Stimulated activated CD8-positive, alpha-beta memory T cell treated with anti-CD3 and anti-CD28 coated beads, Interleukin-15, amount 100 ng/mL, for 1 hour (primary cell): ENCODE measurements around the gene KMT2D.

Source experiments
- DNase-seq: peaks from one replicate; pipeline ENCODE4 v3.0.0-alpha.2; 2020; ENCODE audit warnings: low read depth

Gene KMT2D

DNA sequence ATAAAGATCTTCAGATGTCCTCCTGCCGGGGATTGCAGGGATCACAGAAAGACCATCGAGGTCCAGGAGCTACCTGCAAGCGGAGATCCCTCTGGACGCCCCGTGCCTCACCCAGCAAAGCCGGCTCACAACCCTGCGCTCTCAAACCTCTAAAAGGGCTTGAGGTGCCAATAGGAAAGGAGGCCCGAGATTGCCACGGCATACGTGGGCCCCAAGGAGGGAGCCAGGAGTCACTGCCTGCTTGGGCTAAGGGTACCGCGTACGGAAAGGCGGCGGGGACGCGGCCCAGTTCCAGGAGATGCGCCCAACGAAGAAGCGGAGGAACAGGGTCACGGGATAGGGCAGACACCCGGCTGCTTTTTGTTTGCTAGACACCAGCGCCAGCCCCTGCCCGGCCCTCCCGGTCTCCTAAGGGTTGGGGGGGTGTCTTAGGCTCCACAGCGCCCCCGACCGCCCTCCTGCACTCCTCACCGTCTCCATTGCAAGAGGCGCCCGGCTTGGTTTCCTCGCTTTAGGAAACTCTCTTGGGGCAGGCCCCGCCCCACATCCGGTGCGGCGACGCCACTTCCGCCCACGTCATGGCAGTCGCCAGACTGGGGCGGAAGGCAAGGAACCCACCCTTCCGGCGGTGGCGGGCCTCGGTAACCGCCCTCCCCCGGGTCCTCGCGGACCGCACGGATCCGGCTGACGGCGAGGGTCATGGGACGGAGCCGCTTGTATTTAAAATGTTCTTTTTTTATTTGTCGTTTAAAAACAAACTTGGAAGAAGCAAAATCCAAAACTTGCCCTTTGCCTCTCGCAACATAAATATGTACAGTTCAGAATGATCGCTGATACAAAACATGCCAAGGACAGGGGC lies 42.1 kb downstream of the KMT2D start, which contains the start of gene PRKAG1:
Gene PRKAG1 (minus strand): TSS at position 516 of the 859 bp plus-strand sequence. CDS start 36 bp downstream, at position 480.
- DNase-seq, result peak; percentile 91

DNA sequence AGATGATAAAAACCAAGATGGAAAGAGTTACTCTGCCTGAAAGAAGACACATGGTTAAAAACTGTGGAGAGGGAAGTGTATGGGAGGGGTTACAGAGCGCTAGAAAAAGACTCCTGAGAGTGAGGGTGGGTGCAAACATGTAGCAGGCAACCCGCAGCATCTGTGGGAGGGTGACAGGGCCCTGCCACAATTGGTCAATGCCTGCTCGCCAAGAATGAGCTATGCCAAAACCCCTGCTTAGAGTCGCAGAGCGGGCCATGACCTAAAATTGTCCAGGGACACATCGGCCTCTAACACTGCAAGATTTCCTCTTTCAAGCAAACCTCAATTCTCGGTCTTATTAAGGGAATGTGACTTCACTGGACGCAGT lies 42.7 kb downstream of the KMT2D start:
- DNase-seq, result no peak

DNA sequence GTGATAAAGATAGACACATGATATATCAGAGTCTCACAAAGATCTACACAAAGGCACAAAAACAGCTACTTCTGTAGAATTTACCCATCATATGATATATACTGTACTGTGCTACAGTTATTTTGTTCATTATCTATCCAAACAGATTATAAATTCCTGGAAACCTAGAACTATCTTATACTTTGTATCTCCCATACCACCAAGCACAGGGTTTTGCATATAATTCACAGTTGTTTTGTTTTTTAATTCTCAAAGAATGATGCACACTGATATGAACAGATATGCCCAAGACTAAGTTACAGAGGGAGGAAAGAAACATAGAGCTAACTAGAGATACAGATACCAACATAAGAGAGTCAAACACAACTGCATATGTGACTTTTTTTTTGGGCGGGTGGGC lies 45.4 kb downstream of the KMT2D start:
- no peak for DNase-seq

DNA sequence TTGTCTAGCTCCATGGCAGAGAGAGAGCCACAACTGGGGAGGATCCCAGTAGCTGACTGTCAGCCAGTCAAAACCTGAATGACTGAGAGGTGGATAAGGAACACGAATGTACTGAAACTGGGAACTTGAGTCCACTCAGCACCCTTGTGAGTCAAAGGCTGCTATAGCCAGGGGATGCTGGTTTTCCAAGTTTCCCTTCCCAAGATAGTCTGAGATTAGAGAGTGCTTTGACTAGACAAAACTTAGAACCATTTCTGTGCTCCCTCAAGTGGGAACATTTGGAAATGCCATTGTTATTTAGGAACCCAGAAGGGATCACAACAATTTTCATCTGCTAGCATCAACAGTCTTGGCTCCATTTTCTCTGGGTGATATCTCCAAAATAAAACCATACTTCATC lies 46.0 kb downstream of the KMT2D start:
- DNase-seq, result no peak

DNA sequence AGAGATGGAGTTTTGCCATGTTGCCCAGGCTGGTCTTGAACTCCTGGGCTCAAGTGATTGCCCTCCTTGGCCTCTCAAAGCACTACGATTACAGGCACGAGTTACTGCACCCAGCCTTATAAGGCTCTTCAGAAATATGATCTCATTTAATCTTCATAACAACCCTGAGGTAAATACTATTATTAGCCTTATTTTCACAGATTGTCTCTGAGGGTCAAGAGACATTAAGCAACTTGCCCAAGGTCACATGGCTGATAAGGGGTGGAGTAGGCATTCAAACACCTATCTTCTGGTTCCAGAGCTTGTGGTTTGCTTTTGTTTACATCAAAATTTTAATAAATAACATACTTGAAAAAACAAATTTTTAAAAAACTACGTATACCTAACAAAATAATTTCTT lies 47.2 kb downstream of the KMT2D start:
- no peak for DNase-seq

DNA sequence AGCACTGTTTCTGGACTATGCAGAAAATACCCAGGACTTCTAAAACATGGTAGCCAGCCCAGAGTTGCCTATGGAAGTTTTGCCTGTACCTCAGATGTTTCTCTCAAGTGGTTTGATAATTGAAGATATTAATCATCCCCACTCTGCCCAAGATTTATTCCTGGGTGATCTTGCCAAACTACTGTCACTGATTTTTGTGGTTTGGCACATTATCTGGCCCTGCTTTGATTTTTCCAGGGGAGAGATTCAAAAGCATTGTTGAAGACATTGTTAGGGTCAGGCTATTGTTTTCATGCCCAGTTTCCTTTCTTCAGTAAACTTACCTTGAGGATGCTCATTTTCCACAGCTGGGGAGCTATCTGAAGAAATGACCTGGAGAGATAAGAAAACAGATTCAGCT lies 47.9 kb downstream of the KMT2D start:
- DNase-seq, result no peak
